ENCODE results near the gene ANKRD13A. TPM values are rescaled to one million over a fixed set of nuclear protein-coding genes. Genes with fewer than 3 reads are reported as not detected.
"Not testable (repeated sequence)": the region's sequence is repeated elsewhere in the genome, so short reads cannot be mapped to it uniquely, and the experiment has no call there.

The ANKRD13A gene
- total and polyA plus RNA-seq, 9 donors: 18.3 to 53.4 (median 35.2) TPM

- H3K9me3 ChIP-seq: no peaks in the 10 kb centered on the region
- no peaks in the 10 kb centered on the region for H3K27me3 ChIP-seq
- DNase-seq: no peak
- H3K4me1 ChIP-seq (ENCODE audit: insufficient read depth): no peaks in the 10 kb centered on the region
- WGBS, 3 donors: 88 to 94% (median 91%) methylated on average over 4 of the region's 4 CpGs
- no peak overlapping the region for H3K4me3 ChIP-seq
- intact Hi-C loops (cut with DNase I): no loop called here
- no peak for TF ChIP-seq CTCF (IDR thresholded peaks at IDR 0.05)
- no peak for TF ChIP-seq POLR2A (IDR thresholded peaks at IDR 0.05)
- TF ChIP-seq EP300 (IDR thresholded peaks at IDR 0.05): no peak
- no peaks in the 10 kb centered on the region for H3K36me3 ChIP-seq
- H3K27ac ChIP-seq: no peak overlapping the region
Measured at GRCh38 chr12:109972821-109973220, 26.4 kb upstream of the ANKRD13A start.

- H3K36me3 ChIP-seq: no peaks in the 10 kb centered on the region
- no peaks in the 10 kb centered on the region for H3K4me1 ChIP-seq (ENCODE audit: insufficient read depth)
- H3K4me3 ChIP-seq: no peak overlapping the region
- H3K27ac ChIP-seq: no peak overlapping the region
- TF ChIP-seq EP300 (IDR thresholded peaks at IDR 0.05) (no peak), POLR2A (IDR thresholded peaks at IDR 0.05) (no peak), CTCF (IDR thresholded peaks at IDR 0.05) (no peak)
- no peaks in the 10 kb centered on the region for H3K9me3 ChIP-seq
- intact Hi-C loops (cut with DNase I): no loop called here
- WGBS, 3 donors: 95 to 96% (median 96%) methylated on average over 5 of the region's 5 CpGs
- no peak for DNase-seq
- no peaks in the 10 kb centered on the region for H3K27me3 ChIP-seq
Measured at GRCh38 chr12:109981311-109981710, 17.9 kb upstream of the ANKRD13A start.

GRCh38 chr12:109982210-109982609 lies 17.0 kb upstream of the ANKRD13A start:
- no peak overlapping the region for H3K27ac ChIP-seq
- DNase-seq: no peak
- H3K27me3 ChIP-seq: no peaks in the 10 kb centered on the region
- TF ChIP-seq EP300 (IDR thresholded peaks at IDR 0.05) (no peak), POLR2A (IDR thresholded peaks at IDR 0.05) (no peak), CTCF (IDR thresholded peaks at IDR 0.05) (no peak)
- no peak overlapping the region for H3K4me3 ChIP-seq
- H3K9me3 ChIP-seq: no peaks in the 10 kb centered on the region
- intact Hi-C loops (cut with DNase I): no loop called here
- H3K4me1 ChIP-seq (ENCODE audit: insufficient read depth): no peaks in the 10 kb centered on the region
- H3K36me3 ChIP-seq: no peaks in the 10 kb centered on the region

GRCh38 chr12:109983432-109984142 lies 15.6 kb upstream of the ANKRD13A start:
- 85 to 96% (median 88%) methylated on average over 8 of the region's 8 CpGs for WGBS, 3 donors
- H3K27me3 ChIP-seq: no peaks in the 10 kb centered on the region
- TF ChIP-seq CTCF (IDR thresholded peaks at IDR 0.05) (no peak), EP300 (IDR thresholded peaks at IDR 0.05) (no peak), POLR2A (IDR thresholded peaks at IDR 0.05) (no peak)
- intact Hi-C loops (cut with DNase I): no loop called here
- no peaks in the 10 kb centered on the region for H3K36me3 ChIP-seq
- H3K27ac ChIP-seq: no peak overlapping the region
- DNase-seq: no peak
- no peaks in the 10 kb centered on the region for H3K9me3 ChIP-seq
- no peaks in the 10 kb centered on the region for H3K4me1 ChIP-seq (ENCODE audit: insufficient read depth)
- H3K4me3 ChIP-seq: no peak overlapping the region

GRCh38 chr12:109986236-109986635 lies 13.0 kb upstream of the ANKRD13A start:
- intact Hi-C loops (cut with DNase I); H3K36me3 ChIP-seq; H3K27me3 ChIP-seq; H3K4me3 ChIP-seq; H3K9me3 ChIP-seq; H3K4me1 ChIP-seq (ENCODE audit: insufficient read depth); DNase-seq; H3K27ac ChIP-seq: not testable (repeated sequence)
- 89 to 92% (median 90%) methylated on average over 16 of the region's 16 CpGs for WGBS, 3 donors

All from ovary (tissue), 9 donors.